GM12878 (cell line): ENCODE data around the gene DCAF12. TPM values are rescaled to one million over a fixed set of nuclear protein-coding genes. Genes with fewer than 3 reads are reported as not detected.

ENCODE experiments used
- ATAC-seq: fragments of 200-7000 bp; cut with Tn5 transposase; 3 replicates; pipeline ENCODE4 v1.9.1; 2020; ENCODE audit warnings: mild to moderate bottlenecking, moderate library complexity
- BruUV-seq: library from RNA; stranded (reverse); fragments of 400-500 nt; replicated peaks from 2 replicates; lab custom pipeline; 2021; lab: Mats Ljungman, UMichigan
- CTCF ChIA-PET: fragments of 300-600 bp; sonication (Branson Sonifier 250); formaldehyde crosslinking; extraction: SDS; loops from one replicate; lab custom pipeline; 2021; ENCODE audit warnings: inconsistent platforms; lab: Yijun Ruan, JAX
- POLR2A ChIA-PET: fragments of 350-600 bp; formaldehyde crosslinking; extraction: SDS; loops from one replicate; lab custom pipeline; 2021; ENCODE audit warnings: inconsistent platforms; lab: Charles Lee
- RAD21 ChIA-PET: fragments of 300-600 bp; sonication (Branson Sonifier 250); formaldehyde crosslinking; loops from one replicate; lab custom pipeline; 2023; ENCODE audit warnings: antibody characterized with exemption; ENCODE audit not compliant: unreplicated experiment; lab: Charles Lee
- SMC1A ChIA-PET: fragments of 300-600 bp; sonication (Branson Sonifier 250); formaldehyde crosslinking; loops from one replicate; lab custom pipeline; 2023; ENCODE audit not compliant: unreplicated experiment, uncharacterized antibody; lab: Charles Lee
- DNase-seq: peaks from one replicate; pipeline ENCODE4 v3.0.0-alpha.2; 2011; ENCODE audit warnings: low read depth, low spot score
- FAIRE-seq: peaks from 3 replicates; lab custom pipeline; 2011; peaks lifted over from hg19 to GRCh38; lab: Jason Lieb, UNC
- H2AFZ ChIP-seq: 2 replicates; pipeline ENCODE4 v1.6.0; 2011; ENCODE audit warnings: low read depth, low read length, control low read depth; ENCODE audit not compliant: control insufficient read depth
- H3K27ac ChIP-seq: 2 replicates; pipeline ENCODE4 v1.5.1; 2011; ENCODE audit warnings: control low read depth; ENCODE audit not compliant: control insufficient read depth, insufficient read depth
- H3K27me3 ChIP-seq, 2 experiments: replicated peaks in 1 of 2; 2 replicates each; pipeline versions ENCODE4 v1.6.0 to v1.6.1; 2011; ENCODE audit warnings: low read length in 1 of 2; ENCODE audit not compliant: control insufficient read depth in 2 of 2, insufficient read depth in 2 of 2
- H3K36me3 ChIP-seq, 2 experiments: 2 replicates each; pipeline ENCODE4 v1.5.1; 2011; ENCODE audit warnings: low read length in 1 of 2; ENCODE audit not compliant: control insufficient read depth in 2 of 2, insufficient read depth in 2 of 2
- H3K4me1 ChIP-seq: 2 replicates; pipeline ENCODE4 v1.6.1; 2011; ENCODE audit warnings: mild to moderate bottlenecking, low read length, moderate library complexity, mixed read lengths; ENCODE audit not compliant: control insufficient read depth, insufficient read depth
- H3K4me2 ChIP-seq: 2 replicates; pipeline ENCODE4 v1.6.0; 2011; ENCODE audit warnings: control low read depth; ENCODE audit not compliant: control insufficient read depth, insufficient read depth
- H3K4me3 ChIP-seq: fragments of 200-600 bp; sonication (generic); 2 replicates; pipeline ENCODE4 v1.5.1; 2016
- H3K79me2 ChIP-seq: 2 replicates; pipeline ENCODE4 v1.6.0; 2011; ENCODE audit warnings: low read length; ENCODE audit not compliant: control insufficient read depth, insufficient read depth
- H3K9ac ChIP-seq: 2 replicates; pipeline ENCODE4 v1.8.0; 2011; ENCODE audit warnings: low read length, control low read depth, mixed read lengths; ENCODE audit not compliant: control insufficient read depth, insufficient read depth
- H3K9me3 ChIP-seq: replicated peaks from 3 replicates; pipeline ENCODE4 v1.5.1; 2011; ENCODE audit warnings: mild to moderate bottlenecking, low read length; ENCODE audit not compliant: control insufficient read depth, insufficient read depth
- H4K20me1 ChIP-seq: 2 replicates; pipeline ENCODE4 v1.6.0; 2011; ENCODE audit not compliant: control insufficient read depth, insufficient read depth
- ATF7 ChIP-seq: fragments of 450-650 bp; IDR thresholded peaks from 2 replicates; pipeline ENCODE4 v1.6.1; 2016; ENCODE audit warnings: low read depth, mild to moderate bottlenecking
- BACH1 ChIP-seq: fragments of 450-650 bp; IDR thresholded peaks from 2 replicates; pipeline ENCODE4 v1.6.1; 2017; ENCODE audit warnings: mild to moderate bottlenecking, borderline replicate concordance
- EGR1 ChIP-seq, 2 experiments: IDR thresholded peaks; 1 replicate in 1 of 2; 2 replicates in 1 of 2; pipeline ENCODE4 v1.6.1; 2011 to 2012; ENCODE audit warnings: low read depth in 2 of 2, low read length in 2 of 2, borderline replicate concordance in 1 of 2, mild to moderate bottlenecking in 1 of 2, moderate library complexity in 1 of 2
- HDAC2 ChIP-seq: fragments of 200-600 bp; sonication (generic); IDR thresholded peaks from 2 replicates; pipeline ENCODE4 v1.6.1; 2017
- MXI1 ChIP-seq: fragments of 150-350 bp; IDR thresholded peaks from 2 replicates; pipeline ENCODE4 v1.6.1; 2011; ENCODE audit warnings: low read depth, mild to moderate bottlenecking, inconsistent platforms, low read length, improper control_type of control experiment
- MYC ChIP-seq: IDR thresholded peaks from 2 replicates; pipeline ENCODE4 v1.6.1; 2011; ENCODE audit warnings: mild to moderate bottlenecking, low read length, moderate library complexity, inconsistent platforms; ENCODE audit not compliant: insufficient read depth, insufficient replicate concordance, insufficient read length, severe bottlenecking
- NFYB ChIP-seq: IDR thresholded peaks from 2 replicates; pipeline ENCODE4 v1.6.1; 2011; ENCODE audit warnings: low read depth, mild to moderate bottlenecking, low read length, improper control_type of control experiment, moderate library complexity; ENCODE audit not compliant: insufficient read depth
- PML ChIP-seq: IDR thresholded peaks from 2 replicates; pipeline ENCODE4 v1.6.1; 2012; ENCODE audit warnings: low read length, inconsistent platforms
- POLR2A ChIP-seq: IDR thresholded peaks from 2 replicates; pipeline ENCODE4 v1.6.1; 2011; ENCODE audit warnings: low read depth, mild to moderate bottlenecking, low read length
- RBBP5 ChIP-seq: fragments of 200-600 bp; sonication (generic); conservative IDR thresholded peaks from 2 replicates; pipeline ENCODE4 v1.6.1; 2016
- SIX5 ChIP-seq: IDR thresholded peaks from 2 replicates; pipeline ENCODE4 v1.6.1; 2011; ENCODE audit warnings: mild to moderate bottlenecking, low read depth, low read length, moderate library complexity; ENCODE audit not compliant: severe bottlenecking
- SRF ChIP-seq, 2 experiments: IDR thresholded peaks; 2 replicates each; pipeline ENCODE4 v1.6.1; 2011; ENCODE audit warnings: low read depth in 2 of 2, low read length in 2 of 2, mild to moderate bottlenecking in 1 of 2, moderate library complexity in 1 of 2
- SUZ12 ChIP-seq: fragments of 200-600 bp; sonication (generic); IDR thresholded peaks from one replicate; pipeline ENCODE4 v1.6.1; 2018; ENCODE audit warnings: antibody characterized with exemption, mild to moderate bottlenecking; ENCODE audit not compliant: unreplicated experiment
- TARDBP ChIP-seq: IDR thresholded peaks from 2 replicates; pipeline ENCODE4 v1.6.1; 2016; ENCODE audit warnings: borderline replicate concordance
- TCF12 ChIP-seq: IDR thresholded peaks from 2 replicates; pipeline ENCODE4 v1.6.1; 2011; ENCODE audit warnings: low read depth, mild to moderate bottlenecking, low read length
- WRNIP1 ChIP-seq: IDR thresholded peaks from 2 replicates; pipeline ENCODE4 v1.6.1; 2011; ENCODE audit warnings: low read depth, low read length, improper control_type of control experiment, borderline replicate concordance
- YY1 ChIP-seq: IDR thresholded peaks from 2 replicates; pipeline ENCODE4 v1.6.1; 2011; ENCODE audit warnings: low read depth, mild to moderate bottlenecking, low read length
- ZSCAN29 ChIP-seq: fragments of 450-650 bp; IDR thresholded peaks from 2 replicates; pipeline ENCODE4 v1.6.1; 2017; ENCODE audit warnings: mild to moderate bottlenecking, moderate library complexity
- WGBS: methylation state at CpG from one replicate; pipeline ENCODE4 v1.1.6; 2016; ENCODE audit warnings: low lambda C conversion rate; ENCODE audit not compliant: insufficient replicate concordance, insufficient coverage; ENCODE audit errors: missing lambda C conversion rate; 5-methylcytosine and 5-hydroxymethylcytosine counted together
- in situ Hi-C: fragments of 300-500 bp; cut with MboI; formaldehyde crosslinking; loops from 9 replicates; pipeline ENCODE4 v1.14.3; 2018; ENCODE audit warnings: mixed read lengths
- intact Hi-C: fragments of 100-400 bp; cut with micrococcal nuclease; formaldehyde crosslinking; loops from one replicate; pipeline ENCODE4 v1.14.2; 2022; ENCODE audit not compliant: unreplicated experiment
- polyA plus RNA-seq, 11 experiments: library from polyadenylated mRNA; depleted of rRNA in 4 of 11; unstranded in 6 of 11; stranded (reverse) in 5 of 11; fragments of >200 nt; fragmentation: Nextera tagmentation in 4 of 11; fragmentation: Illumina TruSeq in 1 of 11; extraction: Ambion mirVana in 4 of 11; extraction: Trizol in 1 of 11; gene quantifications; 1 replicate in 1 of 11; 2 replicates in 10 of 11; pipeline versions ENCODE4 v1.2.1 to v1.2.3, GENCODE V29; 2011 to 2016; ENCODE audit warnings: inconsistent platforms in 2 of 11, missing spikeins in 2 of 11, low read depth in 1 of 11
- total RNA-seq, 4 experiments: library from RNA; depleted of rRNA in 3 of 4; stranded (reverse); fragments of >200 nt in 3 of 4; fragmentation: Illumina TruSeq in 1 of 4; extraction: Trizol in 1 of 4; gene quantifications; 2 replicates each; pipeline versions ENCODE4 v1.2.1 to v1.2.3, GENCODE V29; 2013 to 2021
- TF ChIP-seq, protein P1 (sequence below): fragments of 450-650 bp; IDR thresholded peaks from 2 replicates; pipeline ENCODE4 v1.6.1; 2017; ENCODE audit warnings: antibody characterized with exemption, mild to moderate bottlenecking, moderate library complexity
- TF ChIP-seq, protein P2 (sequence below): fragments of 450-650 bp; formaldehyde crosslinking; IDR thresholded peaks from 2 replicates; pipeline ENCODE4 v1.5.0; 2022; ENCODE audit warnings: mild to moderate bottlenecking, missing genetic modification characterization

Gene DCAF12
- total and polyA plus RNA-seq, 10 of the 15 experiments (the other 5 are each of a cell fraction or from before 2014, with no cell fraction given): 11.7 to 57.6 (median 34.6) TPM

DNA sequence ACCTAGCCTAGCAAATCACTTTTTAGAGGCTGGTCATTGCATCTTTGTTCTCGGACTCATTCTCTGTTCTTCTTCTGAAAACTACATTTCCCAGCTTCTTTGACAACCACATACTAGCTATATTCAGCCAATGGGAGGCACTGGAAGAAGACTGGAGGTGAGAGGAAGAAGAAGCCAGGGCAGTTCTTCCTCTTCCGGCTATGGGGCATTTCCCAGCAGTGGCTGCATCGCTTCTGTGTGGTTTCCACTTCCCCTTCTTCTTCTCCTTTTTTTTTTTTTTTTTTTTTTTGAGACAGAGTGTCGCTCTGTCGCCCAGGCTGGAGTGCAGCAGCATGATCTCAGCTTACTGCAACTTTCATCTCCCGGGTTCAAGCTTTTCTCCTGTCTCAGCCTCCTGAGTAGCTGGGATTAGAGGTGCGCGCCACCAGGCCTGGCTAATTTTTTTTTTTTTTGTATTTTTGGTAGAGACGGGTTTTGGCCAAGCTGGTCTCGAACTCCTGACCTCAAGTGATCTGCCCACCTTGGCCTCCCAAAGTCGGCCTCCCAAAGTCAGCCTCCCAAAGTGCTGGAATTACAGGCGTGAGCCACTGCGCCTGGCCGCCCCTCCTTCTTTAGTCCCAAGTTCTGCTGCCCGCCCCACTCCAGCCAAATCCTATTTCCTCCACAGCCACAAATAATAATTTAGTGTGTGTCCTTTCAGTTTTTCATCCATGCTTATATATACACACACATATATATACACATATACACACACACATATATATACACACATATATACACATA is 45.4 kb upstream of the DCAF12 start:
- no peaks in the 10 kb centered on the region for H3K79me2 ChIP-seq
- H3K9ac ChIP-seq: no peak overlapping the region
- no TSS peak for BruUV-seq
- POLR2A ChIA-PET: interaction anchor here (0.7 kb wide), 1 partner anchor 8 kb away, joined by 5 read pairs; no protein-coding TSS in a partner anchor
- ATAC-seq (peak; percentile 87), DNase-seq (no peak), FAIRE-seq (peak; percentile 59)
- no peaks in the 10 kb centered on the region for H3K27me3 ChIP-seq
- H2AFZ ChIP-seq: no peak overlapping the region
- H3K27ac ChIP-seq: no peak overlapping the region
- RAD21 ChIA-PET: no interaction called here
- 47% methylated on average over 13 of the region's 15 CpGs for WGBS
- in situ Hi-C loops (no loop called here), intact Hi-C loops (no loop called here)
- CTCF ChIA-PET: no interaction called here
- H3K4me3 ChIP-seq: no peak overlapping the region
- SMC1A ChIA-PET: interaction anchor here (0.5 kb wide), 1 partner anchor 180 kb away, joined by 3 read pairs; no protein-coding TSS in a partner anchor
- H3K4me1 ChIP-seq: no peaks in the 10 kb centered on the region
- 0 out of 2 replicates have a peak overlapping the region, but pooled peaks have one; percentile 1 for H3K4me2 ChIP-seq
- H4K20me1 ChIP-seq: no peaks in the 10 kb centered on the region
- no peaks in the 10 kb centered on the region for H3K9me3 ChIP-seq
- no peaks in the 10 kb centered on the region for H3K36me3 ChIP-seq
- TF ChIP-seq MYC (no peak), PML (no peak), ZSCAN29 (no peak), SIX5 (peak; percentile 17), SUZ12 (no peak), SRF (IDR thresholded peaks at IDR 0.05; ENCODE audit: low read depth in 2 of 2, low read length in 2 of 2) (no peak), RBBP5 (no peak), ATF7 (no peak), TCF12 (no peak), MXI1 (no peak), NFYB (peak; percentile 70; the same call in 1 of the 2 replicates), HDAC2 (no peak), TARDBP (no peak), POLR2A (no peak), WRNIP1 (no peak), BACH1 (no peak), EGR1 (IDR thresholded peaks at IDR 0.05; ENCODE audit: borderline replicate concordance in 1 of 2, low read depth in 2 of 2, low read length in 2 of 2) (no peak), YY1 (no peak)
- TF ChIP-seq, protein P1, sequence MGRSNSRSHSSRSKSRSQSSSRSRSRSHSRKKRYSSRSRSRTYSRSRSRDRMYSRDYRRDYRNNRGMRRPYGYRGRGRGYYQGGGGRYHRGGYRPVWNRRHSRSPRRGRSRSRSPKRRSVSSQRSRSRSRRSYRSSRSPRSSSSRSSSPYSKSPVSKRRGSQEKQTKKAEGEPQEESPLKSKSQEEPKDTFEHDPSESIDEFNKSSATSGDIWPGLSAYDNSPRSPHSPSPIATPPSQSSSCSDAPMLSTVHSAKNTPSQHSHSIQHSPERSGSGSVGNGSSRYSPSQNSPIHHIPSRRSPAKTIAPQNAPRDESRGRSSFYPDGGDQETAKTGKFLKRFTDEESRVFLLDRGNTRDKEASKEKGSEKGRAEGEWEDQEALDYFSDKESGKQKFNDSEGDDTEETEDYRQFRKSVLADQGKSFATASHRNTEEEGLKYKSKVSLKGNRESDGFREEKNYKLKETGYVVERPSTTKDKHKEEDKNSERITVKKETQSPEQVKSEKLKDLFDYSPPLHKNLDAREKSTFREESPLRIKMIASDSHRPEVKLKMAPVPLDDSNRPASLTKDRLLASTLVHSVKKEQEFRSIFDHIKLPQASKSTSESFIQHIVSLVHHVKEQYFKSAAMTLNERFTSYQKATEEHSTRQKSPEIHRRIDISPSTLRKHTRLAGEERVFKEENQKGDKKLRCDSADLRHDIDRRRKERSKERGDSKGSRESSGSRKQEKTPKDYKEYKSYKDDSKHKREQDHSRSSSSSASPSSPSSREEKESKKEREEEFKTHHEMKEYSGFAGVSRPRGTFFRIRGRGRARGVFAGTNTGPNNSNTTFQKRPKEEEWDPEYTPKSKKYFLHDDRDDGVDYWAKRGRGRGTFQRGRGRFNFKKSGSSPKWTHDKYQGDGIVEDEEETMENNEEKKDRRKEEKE: no peak
- TF ChIP-seq, protein P2, sequence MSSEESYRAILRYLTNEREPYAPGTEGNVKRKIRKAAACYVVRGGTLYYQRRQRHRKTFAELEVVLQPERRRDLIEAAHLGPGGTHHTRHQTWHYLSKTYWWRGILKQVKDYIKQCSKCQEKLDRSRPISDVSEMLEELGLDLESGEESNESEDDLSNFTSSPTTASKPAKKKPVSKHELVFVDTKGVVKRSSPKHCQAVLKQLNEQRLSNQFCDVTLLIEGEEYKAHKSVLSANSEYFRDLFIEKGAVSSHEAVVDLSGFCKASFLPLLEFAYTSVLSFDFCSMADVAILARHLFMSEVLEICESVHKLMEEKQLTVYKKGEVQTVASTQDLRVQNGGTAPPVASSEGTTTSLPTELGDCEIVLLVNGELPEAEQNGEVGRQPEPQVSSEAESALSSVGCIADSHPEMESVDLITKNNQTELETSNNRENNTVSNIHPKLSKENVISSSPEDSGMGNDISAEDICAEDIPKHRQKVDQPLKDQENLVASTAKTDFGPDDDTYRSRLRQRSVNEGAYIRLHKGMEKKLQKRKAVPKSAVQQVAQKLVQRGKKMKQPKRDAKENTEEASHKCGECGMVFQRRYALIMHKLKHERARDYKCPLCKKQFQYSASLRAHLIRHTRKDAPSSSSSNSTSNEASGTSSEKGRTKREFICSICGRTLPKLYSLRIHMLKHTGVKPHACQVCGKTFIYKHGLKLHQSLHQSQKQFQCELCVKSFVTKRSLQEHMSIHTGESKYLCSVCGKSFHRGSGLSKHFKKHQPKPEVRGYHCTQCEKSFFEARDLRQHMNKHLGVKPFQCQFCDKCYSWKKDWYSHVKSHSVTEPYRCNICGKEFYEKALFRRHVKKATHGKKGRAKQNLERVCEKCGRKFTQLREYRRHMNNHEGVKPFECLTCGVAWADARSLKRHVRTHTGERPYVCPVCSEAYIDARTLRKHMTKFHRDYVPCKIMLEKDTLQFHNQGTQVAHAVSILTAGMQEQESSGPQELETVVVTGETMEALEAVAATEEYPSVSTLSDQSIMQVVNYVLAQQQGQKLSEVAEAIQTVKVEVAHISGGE (CRISPR knock-in tag): no peak
